A673 (cell line): ENCODE measurements around the gene SCGB1D1. TPM values are rescaled to one million over a fixed set of nuclear protein-coding genes. Genes with fewer than 3 reads are reported as not detected.

ENCODE experiments used
- BruUV-seq: library from RNA; stranded (reverse); fragments of 400-500 nt; replicated peaks from 2 replicates; lab custom pipeline; 2021; lab: Mats Ljungman, UMichigan
- CTCF ChIA-PET: fragments of 300-600 bp; sonication (Branson Sonifier 250); formaldehyde crosslinking; loops from one replicate; lab custom pipeline; 2022; ENCODE audit warnings: antibody characterized with exemption; lab: Charles Lee
- POLR2A ChIA-PET: fragments of 300-600 bp; sonication (Branson Sonifier 250); formaldehyde crosslinking; loops from one replicate; lab custom pipeline; 2022; ENCODE audit warnings: antibody characterized with exemption; ENCODE audit not compliant: low non-redundant PET; lab: Charles Lee
- DNase-seq: peaks from one replicate; pipeline ENCODE4 v3.0.0-alpha.2; 2015; ENCODE audit warnings: low spot score
- H3K27ac ChIP-seq: fragments of 200-600 bp; sonication (generic); 2 replicates; pipeline ENCODE4 v1.5.1; 2016; ENCODE audit warnings: mixed run types, low read depth, mild to moderate bottlenecking, mixed read lengths, antibody characterized with exemption, low read length; ENCODE audit not compliant: poor library complexity, severe bottlenecking
- H3K27me3 ChIP-seq: fragments of 200-600 bp; sonication (generic); replicated peaks from 2 replicates; pipeline ENCODE4 v1.6.1; 2017; ENCODE audit warnings: mixed run types, low read depth, mild to moderate bottlenecking, mixed read lengths, antibody characterized with exemption, low read length; ENCODE audit not compliant: insufficient read depth, poor library complexity
- H3K36me3 ChIP-seq: fragments of 200-600 bp; sonication (generic); 2 replicates; pipeline ENCODE4 v1.6.1; 2016; ENCODE audit warnings: mixed run types, mild to moderate bottlenecking, mixed read lengths, antibody characterized with exemption, low read length; ENCODE audit not compliant: insufficient read depth, poor library complexity, severe bottlenecking
- H3K4me1 ChIP-seq: fragments of 200-600 bp; sonication (generic); 2 replicates; pipeline ENCODE4 v1.6.1; 2017; ENCODE audit warnings: mixed run types, mild to moderate bottlenecking, mixed read lengths, antibody characterized with exemption, low read length; ENCODE audit not compliant: insufficient read depth, poor library complexity, severe bottlenecking
- H3K4me3 ChIP-seq: fragments of 200-600 bp; sonication (generic); 2 replicates; pipeline ENCODE4 v1.5.1; 2016; ENCODE audit warnings: low read depth, mixed run types, mild to moderate bottlenecking, mixed read lengths, low read length; ENCODE audit not compliant: poor library complexity, severe bottlenecking
- H3K9me3 ChIP-seq: fragments of 200-600 bp; sonication (generic); 2 replicates; pipeline ENCODE4 v1.6.1; 2016; ENCODE audit warnings: mixed run types, low read depth, mild to moderate bottlenecking, mixed read lengths, antibody characterized with exemption, low read length; ENCODE audit not compliant: poor library complexity, severe bottlenecking
- EZH2 ChIP-seq: fragments of 200-600 bp; sonication (generic); IDR thresholded peaks from 2 replicates; pipeline ENCODE4 v1.6.1; 2017; ENCODE audit warnings: borderline replicate concordance, low read depth, mild to moderate bottlenecking, mixed read lengths, antibody characterized with exemption, low read length; ENCODE audit not compliant: poor library complexity, severe bottlenecking
- intact Hi-C: fragments of 100-400 bp; cut with micrococcal nuclease; formaldehyde crosslinking; loops from one replicate; pipeline ENCODE4 v1.10.0; 2022; ENCODE audit not compliant: unreplicated experiment
- total RNA-seq: library from RNA; stranded (reverse); gene quantifications from 2 replicates; pipeline ENCODE4 v1.2.3, GENCODE V29; 2021
- TF ChIP-seq, protein P1 (sequence below): fragments of 300-800, 200-600 bp; sonication (generic); conservative IDR thresholded peaks from 2 replicates; pipeline ENCODE4 v1.5.1; 2017; ENCODE audit warnings: low read depth, mild to moderate bottlenecking, antibody characterized with exemption, low read length, moderate library complexity, mixed read lengths

Gene SCGB1D1
- total RNA-seq, 1 experiment from 2014 or later: not detected

DNA sequence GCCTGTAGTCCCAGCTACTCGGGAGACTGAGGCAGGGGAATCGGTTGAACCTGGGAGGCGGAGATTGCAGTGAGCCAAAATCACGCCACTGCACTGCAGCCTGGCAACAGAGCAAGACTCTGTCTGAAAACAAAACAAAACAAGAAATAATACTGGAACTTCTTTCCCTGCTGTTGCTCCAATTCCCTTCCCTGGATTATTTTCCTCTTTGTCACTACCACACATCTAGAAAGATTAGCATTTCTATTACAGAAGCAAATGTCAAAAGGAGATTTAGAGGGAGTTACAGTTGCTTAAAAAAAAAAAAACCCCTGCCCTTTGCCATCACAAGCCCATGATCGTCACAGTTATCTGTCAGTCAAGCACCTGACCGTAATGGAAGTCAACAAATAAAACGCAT is 17.7 kb upstream of the SCGB1D1 start:
- ChIA-PET POLR2A (no interaction called here), CTCF (interaction anchor here (0.6 kb wide), 1 partner anchor 144 kb away, joined by 3 read pairs; no protein-coding TSS in a partner anchor)
- Histone ChIP-seq H3K9me3 (no peaks in the 10 kb centered on the region), H3K27ac (no peak overlapping the region), H3K4me3 (no peak overlapping the region), H3K36me3 (no peaks in the 10 kb centered on the region), H3K27me3 (peaks cover 63% of the 10 kb centered on the region), H3K4me1 (no peaks in the 10 kb centered on the region)
- intact Hi-C loops: loop anchor here (5.0 kb wide), 1 partner anchor 35 kb away; the partner anchor contains the start of gene SCGB2A1
- no peak for TF ChIP-seq EZH2
- TF ChIP-seq, protein P1, sequence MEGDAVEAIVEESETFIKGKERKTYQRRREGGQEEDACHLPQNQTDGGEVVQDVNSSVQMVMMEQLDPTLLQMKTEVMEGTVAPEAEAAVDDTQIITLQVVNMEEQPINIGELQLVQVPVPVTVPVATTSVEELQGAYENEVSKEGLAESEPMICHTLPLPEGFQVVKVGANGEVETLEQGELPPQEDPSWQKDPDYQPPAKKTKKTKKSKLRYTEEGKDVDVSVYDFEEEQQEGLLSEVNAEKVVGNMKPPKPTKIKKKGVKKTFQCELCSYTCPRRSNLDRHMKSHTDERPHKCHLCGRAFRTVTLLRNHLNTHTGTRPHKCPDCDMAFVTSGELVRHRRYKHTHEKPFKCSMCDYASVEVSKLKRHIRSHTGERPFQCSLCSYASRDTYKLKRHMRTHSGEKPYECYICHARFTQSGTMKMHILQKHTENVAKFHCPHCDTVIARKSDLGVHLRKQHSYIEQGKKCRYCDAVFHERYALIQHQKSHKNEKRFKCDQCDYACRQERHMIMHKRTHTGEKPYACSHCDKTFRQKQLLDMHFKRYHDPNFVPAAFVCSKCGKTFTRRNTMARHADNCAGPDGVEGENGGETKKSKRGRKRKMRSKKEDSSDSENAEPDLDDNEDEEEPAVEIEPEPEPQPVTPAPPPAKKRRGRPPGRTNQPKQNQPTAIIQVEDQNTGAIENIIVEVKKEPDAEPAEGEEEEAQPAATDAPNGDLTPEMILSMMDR: no peak
- no peak for DNase-seq
- no TSS peak for BruUV-seq

DNA sequence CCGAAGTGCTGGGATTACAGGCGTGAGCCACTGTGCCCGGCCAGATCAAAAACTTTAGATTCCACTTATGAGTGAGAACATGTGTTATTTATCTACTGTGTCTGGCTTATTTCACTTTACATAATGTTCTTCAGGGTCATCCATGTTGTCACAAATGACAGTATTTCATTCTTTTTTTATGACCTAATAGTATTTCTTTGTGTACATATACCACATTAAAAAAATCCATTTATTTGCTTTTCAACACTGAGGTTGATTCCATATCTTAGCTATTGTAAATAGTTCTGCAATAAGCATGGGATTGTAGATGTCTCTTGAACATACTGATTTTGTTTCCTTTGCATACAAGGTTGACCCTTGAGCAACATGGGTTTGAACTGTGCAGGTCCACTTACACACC is 13.2 kb upstream of the SCGB1D1 start:
- no peak overlapping the region for H3K27ac ChIP-seq
- H3K4me3 ChIP-seq: no peak overlapping the region
- no peaks in the 10 kb centered on the region for H3K9me3 ChIP-seq
- ChIA-PET POLR2A (no interaction called here), CTCF (no interaction called here)
- no peaks in the 10 kb centered on the region for H3K36me3 ChIP-seq
- H3K27me3 ChIP-seq: peaks cover 65% of the 10 kb centered on the region
- no peak for DNase-seq
- no peak for TF ChIP-seq EZH2
- TF ChIP-seq, protein P1: no peak
- no peaks in the 10 kb centered on the region for H3K4me1 ChIP-seq
- intact Hi-C loops: no loop called here
- BruUV-seq: no TSS peak

DNA sequence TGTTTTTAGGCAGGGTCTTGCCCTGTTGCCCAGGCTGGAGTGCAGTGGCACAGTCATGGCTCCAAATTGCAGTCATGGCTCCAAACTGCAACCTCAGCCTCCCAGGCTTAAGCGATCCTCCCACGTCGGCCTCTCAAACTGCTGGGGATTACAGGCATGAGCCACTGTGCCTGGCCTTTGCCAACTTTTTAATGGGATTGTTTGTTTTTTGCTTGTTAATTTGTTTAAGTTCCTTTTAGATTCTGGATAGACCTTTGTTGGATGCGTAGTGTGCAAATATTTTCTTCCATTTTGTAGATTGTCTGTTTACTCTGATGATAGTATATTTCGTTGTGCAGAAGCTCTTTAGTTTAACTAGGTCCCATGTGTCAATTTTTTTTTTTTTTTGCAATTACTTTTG is 10.0 kb upstream of the SCGB1D1 start:
- Histone ChIP-seq H3K4me1 (no peaks in the 10 kb centered on the region), H3K27me3 (peaks cover 47% of the 10 kb centered on the region), H3K27ac (no peak overlapping the region), H3K4me3 (no peak overlapping the region), H3K9me3 (no peaks in the 10 kb centered on the region), H3K36me3 (no peaks in the 10 kb centered on the region)
- DNase-seq: no peak
- POLR2A ChIA-PET: no interaction called here
- intact Hi-C loops: no loop called here
- TF ChIP-seq, protein P1: no peak
- no peak for TF ChIP-seq EZH2
- BruUV-seq: no TSS peak
- CTCF ChIA-PET: no interaction called here
